Measurements from ENCODE around the gene RBM38. TPM values are rescaled to one million over a fixed set of nuclear protein-coding genes. Genes with fewer than 3 reads are reported as not detected.

RBM38 gene
- total RNA-seq, 1 donor from 2014 or later = 26.6 TPM

DNA sequence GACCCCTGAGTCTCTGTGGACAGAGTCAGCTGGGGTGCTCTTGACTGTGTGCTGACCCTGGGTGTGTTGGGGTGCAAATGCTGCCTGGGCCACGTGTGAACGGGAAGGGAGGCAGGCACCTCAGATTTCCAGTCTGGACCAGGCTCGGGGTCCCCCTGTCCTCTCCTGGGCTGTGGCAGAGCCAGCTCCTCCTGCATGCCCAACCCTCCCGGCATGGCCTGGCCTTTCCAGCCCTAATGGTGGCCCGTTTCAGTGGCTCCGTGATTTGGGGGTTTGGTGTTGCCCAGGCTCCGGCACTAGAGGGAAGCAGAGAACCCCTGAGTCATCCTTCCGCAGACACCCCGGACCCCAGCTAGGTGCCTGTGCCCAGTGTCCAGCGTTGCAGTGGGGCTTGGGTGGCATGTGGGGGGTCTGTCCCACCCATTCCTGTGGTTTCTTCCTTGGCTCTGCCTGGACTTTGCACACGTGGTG lies 9.1 kb downstream of the RBM38 start:
- Histone ChIP-seq H3K4me2 (no peak overlapping the region), H3K4me1 (peaks cover 25% of the 10 kb centered on the region), H3K4me3 (no peak overlapping the region), H3F3A (ENCODE audit: low read depth) (peaks cover 14% of the 10 kb centered on the region), H2AFZ (replicated peaks) (no peak overlapping the region), H3K79me2 (ENCODE audit: low read depth) (peaks cover 66% of the 10 kb centered on the region), H3K27ac (no peak overlapping the region), H3K36me3 (no peaks in the 10 kb centered on the region), H3K27me3 (no peaks in the 10 kb centered on the region), H3K9me3 (ENCODE audit: low read depth) (no peaks in the 10 kb centered on the region), H3K9ac (no peak overlapping the region), H4K20me1 (ENCODE audit: low read depth) (peaks cover 39% of the 10 kb centered on the region)
- peaks cover 29% of the 10 kb centered on the region for H3K4me1 Mint-ChIP-seq
- peak overlapping the region; percentile 86 for H3K27ac Mint-ChIP-seq
- TF ChIP-seq, protein P1, sequence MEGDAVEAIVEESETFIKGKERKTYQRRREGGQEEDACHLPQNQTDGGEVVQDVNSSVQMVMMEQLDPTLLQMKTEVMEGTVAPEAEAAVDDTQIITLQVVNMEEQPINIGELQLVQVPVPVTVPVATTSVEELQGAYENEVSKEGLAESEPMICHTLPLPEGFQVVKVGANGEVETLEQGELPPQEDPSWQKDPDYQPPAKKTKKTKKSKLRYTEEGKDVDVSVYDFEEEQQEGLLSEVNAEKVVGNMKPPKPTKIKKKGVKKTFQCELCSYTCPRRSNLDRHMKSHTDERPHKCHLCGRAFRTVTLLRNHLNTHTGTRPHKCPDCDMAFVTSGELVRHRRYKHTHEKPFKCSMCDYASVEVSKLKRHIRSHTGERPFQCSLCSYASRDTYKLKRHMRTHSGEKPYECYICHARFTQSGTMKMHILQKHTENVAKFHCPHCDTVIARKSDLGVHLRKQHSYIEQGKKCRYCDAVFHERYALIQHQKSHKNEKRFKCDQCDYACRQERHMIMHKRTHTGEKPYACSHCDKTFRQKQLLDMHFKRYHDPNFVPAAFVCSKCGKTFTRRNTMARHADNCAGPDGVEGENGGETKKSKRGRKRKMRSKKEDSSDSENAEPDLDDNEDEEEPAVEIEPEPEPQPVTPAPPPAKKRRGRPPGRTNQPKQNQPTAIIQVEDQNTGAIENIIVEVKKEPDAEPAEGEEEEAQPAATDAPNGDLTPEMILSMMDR (IDR thresholded peaks at IDR 0.05) = peak; percentile 11
- no peak for TF ChIP-seq EZH2 (IDR thresholded peaks at IDR 0.05)
- no peak overlapping the region for H3K4me3 Mint-ChIP-seq
- DNase-seq (ENCODE audit: low spot score) = no peak
- H3K36me3 Mint-ChIP-seq = peaks cover 17% of the 10 kb centered on the region
- H3K27me3 Mint-ChIP-seq (ENCODE audit: insufficient read depth, low read depth) = peaks cover under 1% of the 10 kb centered on the region
- no peaks in the 10 kb centered on the region for H3K9me3 Mint-ChIP-seq

DNA sequence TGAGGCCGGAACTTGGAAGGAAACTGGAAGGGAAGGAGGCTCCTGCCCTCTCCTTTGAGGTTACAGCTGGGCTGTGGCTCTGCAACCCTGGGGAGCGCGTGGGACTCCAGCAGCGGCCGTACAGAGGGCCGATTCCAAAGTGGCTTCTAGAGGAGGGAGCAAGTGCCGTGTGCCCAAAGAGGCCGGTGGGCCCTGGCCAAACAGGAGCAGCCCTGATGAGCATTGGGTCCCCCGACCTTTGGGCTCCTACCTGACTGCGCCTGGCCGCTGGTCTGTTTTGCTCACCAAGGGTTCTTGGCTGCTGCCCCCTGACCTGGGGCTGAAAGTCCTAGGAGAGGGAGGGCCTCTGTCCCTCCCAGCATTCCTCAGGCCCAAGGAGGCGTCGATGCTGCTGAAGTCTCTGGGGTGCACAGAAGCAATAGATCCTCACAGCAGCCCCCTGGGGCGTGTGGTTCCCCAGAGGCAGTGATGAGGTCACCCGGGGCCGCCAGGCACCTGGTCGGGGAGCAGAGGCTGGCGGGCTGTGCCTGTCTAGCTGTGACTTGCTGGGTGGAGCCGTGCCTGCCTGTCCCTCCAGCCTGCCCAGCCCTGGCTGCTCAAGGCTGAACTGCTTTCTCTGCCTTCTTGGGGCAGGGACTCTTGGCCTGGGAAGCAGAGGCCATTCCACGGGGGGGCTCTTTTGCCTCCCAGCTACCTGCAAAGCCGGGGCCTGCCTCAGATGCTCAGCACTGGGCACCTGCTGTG lies 9.8 kb downstream of the RBM38 start:
- H3K4me1 Mint-ChIP-seq = peaks cover 24% of the 10 kb centered on the region
- H3K4me3 Mint-ChIP-seq = no peak overlapping the region
- H3K9ac ChIP-seq = no peak overlapping the region
- no peaks in the 10 kb centered on the region for H3K36me3 ChIP-seq
- H3K27me3 Mint-ChIP-seq (ENCODE audit: insufficient read depth, low read depth) = no peaks in the 10 kb centered on the region
- TF ChIP-seq EZH2 (IDR thresholded peaks at IDR 0.05) (no peak), EZH2phosphoT487 (IDR thresholded peaks at IDR 0.05) (no peak)
- TF ChIP-seq, protein P1 (IDR thresholded peaks at IDR 0.05) = no peak
- no peaks in the 10 kb centered on the region for H3K9me3 ChIP-seq (ENCODE audit: low read depth)
- H3K4me1 ChIP-seq = peaks cover 19% of the 10 kb centered on the region
- no peak overlapping the region for H2AFZ ChIP-seq (replicated peaks)
- no peak overlapping the region for H3K4me3 ChIP-seq
- H4K20me1 ChIP-seq (ENCODE audit: low read depth) = peaks cover 33% of the 10 kb centered on the region
- H3K27me3 ChIP-seq = no peaks in the 10 kb centered on the region
- peaks cover 8% of the 10 kb centered on the region for H3F3A ChIP-seq (ENCODE audit: low read depth)
- no peak for DNase-seq (ENCODE audit: low spot score)
- H3K9me3 Mint-ChIP-seq = no peaks in the 10 kb centered on the region
- peaks cover 13% of the 10 kb centered on the region for H3K36me3 Mint-ChIP-seq
- H3K4me2 ChIP-seq = no peak overlapping the region
- peak overlapping the region; percentile 86 for H3K27ac Mint-ChIP-seq
- no peak overlapping the region for H3K27ac ChIP-seq
- H3K79me2 ChIP-seq (ENCODE audit: low read depth) = peaks cover 61% of the 10 kb centered on the region

DNA sequence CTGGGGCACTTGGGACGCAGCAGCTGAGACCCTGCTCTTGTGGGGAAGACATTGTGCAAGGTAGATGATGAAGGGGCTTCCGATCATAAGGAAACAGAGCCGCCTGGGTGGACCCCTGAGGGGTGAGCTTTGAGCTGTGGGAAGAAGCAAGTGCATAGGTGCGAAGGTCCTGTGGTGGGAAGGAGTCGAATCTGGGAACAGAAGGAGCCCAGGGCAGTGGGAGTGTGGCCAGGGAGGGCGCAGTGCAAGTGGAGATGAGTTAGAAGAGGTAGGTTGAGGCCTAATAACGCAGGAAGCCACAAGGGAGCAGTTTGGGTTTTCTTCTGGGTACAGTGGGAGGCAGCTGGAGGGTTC lies 10.3 kb downstream of the RBM38 start:
- H2AFZ ChIP-seq (replicated peaks) = no peak overlapping the region
- no peak overlapping the region for H3K9ac ChIP-seq
- no peak for DNase-seq (ENCODE audit: low spot score)
- peaks cover 5% of the 10 kb centered on the region for H3F3A ChIP-seq (ENCODE audit: low read depth)
- H3K9me3 ChIP-seq (ENCODE audit: low read depth) = no peaks in the 10 kb centered on the region
- Mint-ChIP-seq H3K9me3 (no peaks in the 10 kb centered on the region), H3K4me1 (peaks cover 19% of the 10 kb centered on the region), H3K27me3 (ENCODE audit: insufficient read depth, low read depth) (no peaks in the 10 kb centered on the region), H3K27ac (peak overlapping the region; percentile 27), H3K36me3 (peaks cover 12% of the 10 kb centered on the region), H3K4me3 (no peak overlapping the region)
- no peak overlapping the region for H3K4me3 ChIP-seq
- H3K27ac ChIP-seq = no peak overlapping the region
- peaks cover 17% of the 10 kb centered on the region for H3K4me1 ChIP-seq
- no peaks in the 10 kb centered on the region for H3K27me3 ChIP-seq
- peaks cover 27% of the 10 kb centered on the region for H4K20me1 ChIP-seq (ENCODE audit: low read depth)
- H3K79me2 ChIP-seq (ENCODE audit: low read depth) = peaks cover 55% of the 10 kb centered on the region
- H3K36me3 ChIP-seq = no peaks in the 10 kb centered on the region
- H3K4me2 ChIP-seq = no peak overlapping the region
- TF ChIP-seq EZH2 (IDR thresholded peaks at IDR 0.05) (no peak), EZH2phosphoT487 (IDR thresholded peaks at IDR 0.05) (no peak)
- TF ChIP-seq, protein P1 (IDR thresholded peaks at IDR 0.05) = no peak

Data from neural progenitor cell (in vitro differentiated cells).